BLaER1 (cell line): ENCODE results near the gene GPR68.

Experiments used
- H3K27ac ChIP-seq: shearing (Covaris generic); formaldehyde crosslinking; 2 replicates; pipeline ENCODE4 v1.8.1; 2022
- H3K27me3 ChIP-seq: shearing (Covaris generic); formaldehyde crosslinking; 2 replicates; pipeline ENCODE4 v1.8.1; 2022
- H3K36me3 ChIP-seq: shearing (Covaris generic); formaldehyde crosslinking; 2 replicates; pipeline ENCODE4 v1.8.1; 2022
- H3K4me1 ChIP-seq: shearing (Covaris generic); formaldehyde crosslinking; 2 replicates; pipeline ENCODE4 v1.8.1; 2022
- H3K4me2 ChIP-seq: shearing (Covaris generic); formaldehyde crosslinking; 2 replicates; pipeline ENCODE4 v1.8.1; 2022
- H3K4me3 ChIP-seq: shearing (Covaris generic); formaldehyde crosslinking; 2 replicates; pipeline ENCODE4 v1.8.1; 2022
- H3K9ac ChIP-seq: shearing (Covaris generic); formaldehyde crosslinking; 2 replicates; pipeline ENCODE4 v1.8.1; 2022
- H3K9me3 ChIP-seq: shearing (Covaris generic); formaldehyde crosslinking; 2 replicates; pipeline ENCODE4 v1.8.1; 2022
- H4K20me1 ChIP-seq: shearing (Covaris generic); formaldehyde crosslinking; 2 replicates; pipeline ENCODE4 v1.8.1; 2022
- Cebpa-rat ChIP-seq: shearing (Covaris generic); IDR thresholded peaks from 2 replicates; pipeline ENCODE4 v1.8.1; 2022

GPR68 gene

GRCh38 chr14:91245029-91245428, 525 bp upstream of the GPR68 start:
- Histone ChIP-seq H3K36me3 (no peaks in the 10 kb centered on the region), H3K4me2 (peak overlapping the region; percentile 92), H3K4me3 (0 out of 2 replicates have a peak overlapping the region, but pooled peaks have one; percentile 6), H3K4me1 (peaks cover 87% of the 10 kb centered on the region), H3K27me3 (no peaks in the 10 kb centered on the region), H3K9me3 (no peaks in the 10 kb centered on the region; the same call in 1 of the 2 replicates), H3K27ac (peak overlapping the region; percentile 69; the same call in 1 of the 2 replicates), H3K9ac (no peak overlapping the region), H4K20me1 (no peaks in the 10 kb centered on the region)
- no peak for TF ChIP-seq Cebpa-rat

- peak overlapping the region; percentile 32; the same call in 1 of the 2 replicates for H3K4me3 ChIP-seq
- H3K4me1 ChIP-seq, result peaks cover 69% of the 10 kb centered on the region
- no peak for TF ChIP-seq Cebpa-rat
- H3K4me2 ChIP-seq, result peak overlapping the region; percentile 92
- no peak overlapping the region; the same call in 1 of the 2 replicates for H3K9ac ChIP-seq
- no peaks in the 10 kb centered on the region for H3K27me3 ChIP-seq
- peaks cover 3% of the 10 kb centered on the region; the same call in 1 of the 2 replicates for H3K9me3 ChIP-seq
- H3K36me3 ChIP-seq, result no peaks in the 10 kb centered on the region
- peak overlapping the region; percentile 69 for H3K27ac ChIP-seq
- H4K20me1 ChIP-seq, result no peaks in the 10 kb centered on the region
Observed at GRCh38 chr14:91243074-91243471, 1.4 kb downstream of the GPR68 start.

- Histone ChIP-seq H3K9me3 (peaks cover 3% of the 10 kb centered on the region; the same call in 1 of the 2 replicates), H3K27ac (peak overlapping the region; percentile 69), H3K36me3 (no peaks in the 10 kb centered on the region), H4K20me1 (no peaks in the 10 kb centered on the region), H3K9ac (no peak overlapping the region), H3K4me1 (peaks cover 65% of the 10 kb centered on the region), H3K4me2 (peak overlapping the region; percentile 92), H3K4me3 (no peak overlapping the region), H3K27me3 (no peaks in the 10 kb centered on the region)
- no peak for TF ChIP-seq Cebpa-rat
Observed at GRCh38 chr14:91242635-91243034, 1.9 kb downstream of the GPR68 start.

DNA sequence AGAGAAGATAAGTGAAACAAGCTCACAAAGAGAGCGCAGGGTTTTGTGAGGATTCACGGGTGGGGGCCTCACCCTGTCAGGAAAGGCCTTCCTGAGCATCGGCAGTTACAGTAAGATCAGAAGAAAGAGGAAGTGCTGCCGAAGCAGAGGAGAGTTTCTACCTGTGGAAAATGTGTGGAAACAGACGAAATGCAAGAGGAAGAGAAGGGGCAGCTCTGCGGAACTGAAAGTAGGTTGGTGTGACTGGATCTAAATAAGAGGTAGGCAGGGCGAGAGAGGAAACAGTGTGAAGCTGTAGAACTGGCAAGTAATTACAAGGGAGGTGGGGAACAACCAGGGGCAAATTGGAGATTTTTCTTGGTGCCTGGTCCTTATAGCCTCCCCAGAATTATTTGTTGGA, 2.6 kb downstream of the GPR68 start:
- H3K9ac ChIP-seq, result peak overlapping the region; percentile 58
- H4K20me1 ChIP-seq, result no peaks in the 10 kb centered on the region
- peaks cover 61% of the 10 kb centered on the region for H3K4me1 ChIP-seq
- H3K27ac ChIP-seq, result peak overlapping the region; percentile 39
- H3K9me3 ChIP-seq, result peaks cover 3% of the 10 kb centered on the region; the same call in 1 of the 2 replicates
- no peaks in the 10 kb centered on the region for H3K27me3 ChIP-seq
- H3K4me3 ChIP-seq, result peak overlapping the region; percentile 26; the same call in 1 of the 2 replicates
- H3K36me3 ChIP-seq, result no peaks in the 10 kb centered on the region
- H3K4me2 ChIP-seq, result peak overlapping the region; percentile 92
- TF ChIP-seq Cebpa-rat, result no peak

DNA sequence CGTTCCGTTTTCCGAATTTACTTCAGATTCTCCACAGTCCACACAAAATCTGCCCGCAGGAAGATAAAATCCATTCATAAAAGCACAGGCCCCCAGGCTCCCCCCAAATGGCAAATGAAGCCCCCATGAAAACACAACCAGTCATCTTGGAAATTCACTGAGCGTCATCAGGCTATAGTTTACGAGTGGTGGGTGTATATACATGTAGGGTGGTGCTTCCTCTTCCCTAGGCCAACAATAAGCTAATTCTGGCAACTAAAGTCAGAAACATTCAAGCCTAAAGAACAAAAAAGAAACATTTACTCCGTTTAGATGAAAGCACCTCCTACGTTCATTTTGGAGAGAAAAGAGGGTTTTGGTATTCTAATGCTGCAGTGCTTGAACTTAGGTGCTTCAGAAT, 5.8 kb downstream of the GPR68 start:
- Histone ChIP-seq H3K9me3 (peaks cover 13% of the 10 kb centered on the region; the same call in 1 of the 2 replicates), H3K4me3 (no peak overlapping the region)

DNA sequence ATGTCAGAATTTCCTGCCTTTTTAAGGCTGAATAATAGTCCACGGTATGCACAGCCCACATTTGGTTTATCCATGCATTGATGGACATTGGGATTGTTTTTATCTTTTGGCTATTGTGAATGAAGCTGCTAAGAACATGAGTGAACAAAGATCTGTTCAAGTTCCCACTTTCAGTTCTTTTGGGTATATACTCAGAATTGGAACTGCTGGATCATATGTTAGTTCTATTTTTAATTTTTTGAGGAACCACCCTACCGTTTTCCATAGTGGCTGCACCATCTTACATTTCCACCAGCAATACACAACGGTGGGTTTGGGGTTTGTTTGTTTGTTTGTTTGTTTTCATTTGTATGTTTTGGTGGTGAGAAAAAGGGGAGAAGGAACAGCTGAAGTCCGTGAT, 6.4 kb downstream of the GPR68 start:
- Histone ChIP-seq H3K36me3 (0 out of 2 replicates have a peak, but pooled peaks cover 6% of the 10 kb centered on the region), H3K4me2 (no peak overlapping the region), H3K9me3 (peaks cover 14% of the 10 kb centered on the region; the same call in 1 of the 2 replicates), H3K27ac (no peak overlapping the region), H3K4me1 (peaks cover 23% of the 10 kb centered on the region), H4K20me1 (no peaks in the 10 kb centered on the region), H3K27me3 (no peaks in the 10 kb centered on the region), H3K9ac (no peak overlapping the region), H3K4me3 (no peak overlapping the region)
- TF ChIP-seq Cebpa-rat, result no peak

More for the DNA sequence above, 5.8 kb downstream of the GPR68 start:
- Histone ChIP-seq H4K20me1 (no peaks in the 10 kb centered on the region), H3K4me1 (peaks cover 29% of the 10 kb centered on the region), H3K4me2 (no peak overlapping the region), H3K27me3 (no peaks in the 10 kb centered on the region), H3K36me3 (0 out of 2 replicates have a peak, but pooled peaks cover 4% of the 10 kb centered on the region), H3K27ac (no peak overlapping the region), H3K9ac (no peak overlapping the region)
- TF ChIP-seq Cebpa-rat, result no peak

GRCh38 chr14:91237219-91237618, 7.3 kb downstream of the GPR68 start:
- no peak overlapping the region for H3K27ac ChIP-seq

GRCh38 chr14:91235841-91236240, 8.7 kb downstream of the GPR68 start:
- Histone ChIP-seq H3K4me1 (peaks cover 15% of the 10 kb centered on the region), H3K4me2 (no peak overlapping the region)
- no peak for TF ChIP-seq Cebpa-rat

More at GRCh38 chr14:91237219-91237618, 7.3 kb downstream of the GPR68 start:
- Histone ChIP-seq H4K20me1 (no peaks in the 10 kb centered on the region), H3K4me2 (no peak overlapping the region), H3K9ac (no peak overlapping the region), H3K4me1 (peaks cover 15% of the 10 kb centered on the region), H3K9me3 (peaks cover 15% of the 10 kb centered on the region; the same call in 1 of the 2 replicates), H3K36me3 (0 out of 2 replicates have a peak, but pooled peaks cover 6% of the 10 kb centered on the region), H3K27me3 (no peaks in the 10 kb centered on the region), H3K4me3 (no peak overlapping the region)
- TF ChIP-seq Cebpa-rat, result no peak

GRCh38 chr14:91234791-91235114, 9.8 kb downstream of the GPR68 start:
- Histone ChIP-seq H3K9me3 (peaks cover 27% of the 10 kb centered on the region), H3K27ac (no peak overlapping the region), H3K27me3 (no peaks in the 10 kb centered on the region), H4K20me1 (peaks cover 2% of the 10 kb centered on the region), H3K9ac (no peak overlapping the region), H3K4me1 (peaks cover 25% of the 10 kb centered on the region), H3K4me3 (no peak overlapping the region), H3K4me2 (no peak overlapping the region), H3K36me3 (peaks cover 18% of the 10 kb centered on the region)
- TF ChIP-seq Cebpa-rat, result no peak

More at GRCh38 chr14:91235841-91236240, 8.7 kb downstream of the GPR68 start:
- H3K9me3 ChIP-seq, result peaks cover 27% of the 10 kb centered on the region
- H3K36me3 ChIP-seq, result peaks cover 18% of the 10 kb centered on the region
- no peaks in the 10 kb centered on the region for H4K20me1 ChIP-seq
- no peak overlapping the region for H3K4me3 ChIP-seq
- H3K27ac ChIP-seq, result no peak overlapping the region
- no peaks in the 10 kb centered on the region for H3K27me3 ChIP-seq
- no peak overlapping the region for H3K9ac ChIP-seq

- H3K4me3 ChIP-seq, result no peak overlapping the region
- H3K4me1 ChIP-seq, result peaks cover 31% of the 10 kb centered on the region
- peaks cover 8% of the 10 kb centered on the region for H4K20me1 ChIP-seq
- H3K27me3 ChIP-seq, result no peaks in the 10 kb centered on the region
- no peak for TF ChIP-seq Cebpa-rat
- H3K36me3 ChIP-seq, result peaks cover 18% of the 10 kb centered on the region
- peaks cover 25% of the 10 kb centered on the region for H3K9me3 ChIP-seq
- H3K4me2 ChIP-seq, result no peak overlapping the region
- H3K9ac ChIP-seq, result no peak overlapping the region
- no peak overlapping the region for H3K27ac ChIP-seq
Observed at GRCh38 chr14:91233936-91234790, 10.3 kb downstream of the GPR68 start.
